ENCODE data around the gene NBEA. TPM values are rescaled to one million over a fixed set of nuclear protein-coding genes. Genes with fewer than 3 reads are reported as not detected.
A peak's percentile ranks its signal among the peaks of the same experiment; 100 is the strongest.

NBEA gene
- polyA plus RNA-seq, 2 of the 4 experiments (the other 2 are of a cell fraction): 3.5 to 11.8 TPM

DNA sequence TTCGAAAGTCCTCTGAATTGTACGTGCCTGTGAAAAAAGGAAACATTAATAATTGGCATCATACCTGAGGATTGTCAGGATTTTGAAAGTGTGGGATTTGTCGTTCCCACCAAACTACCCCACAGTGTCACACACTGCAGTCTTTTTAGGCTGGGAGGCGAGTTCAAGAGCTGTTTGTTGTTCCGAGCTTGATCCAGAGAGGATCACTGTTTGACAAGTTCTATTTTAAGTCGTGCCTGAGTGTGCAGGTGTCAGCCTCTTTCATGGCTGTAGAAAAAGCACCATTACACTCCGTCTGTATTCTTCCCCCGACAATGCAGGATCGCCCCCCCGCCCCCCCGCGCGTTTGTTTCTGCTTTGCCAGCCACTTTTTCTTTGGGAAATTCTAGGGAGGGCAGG lies 635 bp upstream of the NBEA start:
- Histone ChIP-seq H3K4me2 (peak overlapping the region; percentile 66), H3K9me3 (no peaks in the 10 kb centered on the region), H3K4me1 (peaks cover 27% of the 10 kb centered on the region; the same call in 2 of the 3 replicates), H3K4me3 (peak overlapping the region; percentile 91), H3K27ac (peak overlapping the region; percentile 79 to 93)
- TF ChIP-seq, protein P1, sequence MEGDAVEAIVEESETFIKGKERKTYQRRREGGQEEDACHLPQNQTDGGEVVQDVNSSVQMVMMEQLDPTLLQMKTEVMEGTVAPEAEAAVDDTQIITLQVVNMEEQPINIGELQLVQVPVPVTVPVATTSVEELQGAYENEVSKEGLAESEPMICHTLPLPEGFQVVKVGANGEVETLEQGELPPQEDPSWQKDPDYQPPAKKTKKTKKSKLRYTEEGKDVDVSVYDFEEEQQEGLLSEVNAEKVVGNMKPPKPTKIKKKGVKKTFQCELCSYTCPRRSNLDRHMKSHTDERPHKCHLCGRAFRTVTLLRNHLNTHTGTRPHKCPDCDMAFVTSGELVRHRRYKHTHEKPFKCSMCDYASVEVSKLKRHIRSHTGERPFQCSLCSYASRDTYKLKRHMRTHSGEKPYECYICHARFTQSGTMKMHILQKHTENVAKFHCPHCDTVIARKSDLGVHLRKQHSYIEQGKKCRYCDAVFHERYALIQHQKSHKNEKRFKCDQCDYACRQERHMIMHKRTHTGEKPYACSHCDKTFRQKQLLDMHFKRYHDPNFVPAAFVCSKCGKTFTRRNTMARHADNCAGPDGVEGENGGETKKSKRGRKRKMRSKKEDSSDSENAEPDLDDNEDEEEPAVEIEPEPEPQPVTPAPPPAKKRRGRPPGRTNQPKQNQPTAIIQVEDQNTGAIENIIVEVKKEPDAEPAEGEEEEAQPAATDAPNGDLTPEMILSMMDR (IDR thresholded peaks at IDR 0.05): no peak
- TF ChIP-seq ELK1 (IDR thresholded peaks at IDR 0.05; ENCODE audit: low read depth, low read length): no peak
- TF ChIP-seq HMGXB4 (CRISPR knock-in tag; IDR thresholded peaks at IDR 0.05; ENCODE audit: borderline replicate concordance): no peak
- TF ChIP-seq RARB (CRISPR knock-in tag; IDR thresholded peaks at IDR 0.05): no peak
- no peak for TF ChIP-seq USF2 (IDR thresholded peaks at IDR 0.05)
- TF ChIP-seq MAZ (IDR thresholded peaks at IDR 0.05; ENCODE audit: borderline replicate concordance, low read depth, low read length): no peak
- no peak for TF ChIP-seq ZFP36 (IDR thresholded peaks at IDR 0.05; ENCODE audit: borderline replicate concordance, partially characterized antibody)
- TF ChIP-seq NR3C1 (IDR thresholded peaks at IDR 0.05): no peak
- TF ChIP-seq SMC3 (IDR thresholded peaks at IDR 0.05): no peak
- ATAC-seq (peak in 1 of 2 experiments; percentile 5; a peak in 2 of 6 replicates), FAIRE-seq (no peak), DNase-seq (ENCODE audit: low read depth in 1 of 2, low spot score in 1 of 2) (peak in 1 of 2 experiments; percentile 4)
- POLR2A ChIA-PET: interaction anchor here (0.6 kb wide), 1 partner anchor 784 kb away, joined by 4 read pairs; no protein-coding TSS in a partner anchor
- CTCF ChIA-PET: no interaction called here
- WGBS (ENCODE audit: missing lambda C conversion rate): 11% methylated on average over 8 of the region's 13 CpGs

DNA sequence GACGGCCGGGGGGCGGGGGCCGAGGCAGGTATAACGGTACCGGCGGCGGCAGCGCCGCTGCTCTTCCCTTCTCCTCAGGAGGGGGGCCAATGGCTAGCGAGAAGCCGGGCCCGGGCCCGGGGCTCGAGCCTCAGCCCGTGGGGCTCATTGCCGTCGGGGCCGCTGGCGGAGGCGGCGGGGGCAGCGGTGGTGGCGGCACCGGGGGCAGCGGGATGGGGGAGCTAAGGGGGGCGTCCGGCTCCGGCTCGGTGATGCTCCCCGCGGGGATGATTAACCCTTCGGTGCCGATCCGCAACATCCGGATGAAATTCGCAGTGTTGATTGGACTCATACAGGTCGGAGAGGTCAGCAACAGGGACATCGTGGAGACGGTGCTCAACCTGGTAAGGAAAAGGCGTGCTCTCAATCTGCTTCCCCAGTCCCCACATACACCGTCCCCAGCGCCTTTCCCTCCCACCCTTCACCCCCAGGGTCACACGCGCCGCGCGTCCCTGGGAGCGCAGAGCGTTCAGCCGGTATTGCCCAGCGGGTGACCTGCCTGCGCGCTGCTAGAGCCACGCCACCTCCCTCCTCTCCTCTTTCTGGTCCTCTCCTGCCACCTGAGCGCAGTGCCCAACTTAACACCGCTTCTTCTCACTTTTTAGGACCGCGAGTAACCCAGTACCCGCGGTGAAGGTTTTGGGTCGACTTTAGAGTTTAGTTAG lies 814 bp downstream of the NBEA start:
- Histone ChIP-seq H3K27ac (peak overlapping the region; percentile 79 to 93), H3K9me3 (no peaks in the 10 kb centered on the region), H3K4me1 (peaks cover 30% of the 10 kb centered on the region; the same call in 2 of the 3 replicates), H3K4me3 (peak overlapping the region; percentile 91), H3K4me2 (peak overlapping the region; percentile 95)
- WGBS (ENCODE audit: missing lambda C conversion rate): 11% methylated on average over 19 of the region's 62 CpGs
- ATAC-seq (peak; percentile 68 to 77), DNase-seq (ENCODE audit: low read depth in 1 of 2, low spot score in 1 of 2) (peak; percentile 4 to 38), FAIRE-seq (no peak)
- TF ChIP-seq JUN (IDR thresholded peaks at IDR 0.05): 0 out of 5 replicates have a peak, but pooled peaks of 1 of the 2 experiments have one; percentile 18
- no peak for TF ChIP-seq PHF8 (IDR thresholded peaks at IDR 0.05; ENCODE audit: borderline replicate concordance, low read depth)
- TF ChIP-seq EHMT2 (IDR thresholded peaks at IDR 0.05; ENCODE audit: low read depth): no peak
- TF ChIP-seq GATA3 (IDR thresholded peaks at IDR 0.05; ENCODE audit: borderline replicate concordance): no peak
- CTCF ChIA-PET: interaction anchor here (0.6 kb wide), 1 partner anchor 10 kb away, joined by 3 read pairs; no protein-coding TSS in a partner anchor
- POLR2A ChIA-PET: no interaction called here

Data from A549 (cell line).